Measurements from ENCODE around the gene SUCLG2. TPM values are rescaled to one million over a fixed set of nuclear protein-coding genes. Genes with fewer than 3 reads are reported as not detected.

The SUCLG2 gene
- total and polyA plus RNA-seq, 7 donors: 63.1 to 289 (median 70.9) TPM

DNA sequence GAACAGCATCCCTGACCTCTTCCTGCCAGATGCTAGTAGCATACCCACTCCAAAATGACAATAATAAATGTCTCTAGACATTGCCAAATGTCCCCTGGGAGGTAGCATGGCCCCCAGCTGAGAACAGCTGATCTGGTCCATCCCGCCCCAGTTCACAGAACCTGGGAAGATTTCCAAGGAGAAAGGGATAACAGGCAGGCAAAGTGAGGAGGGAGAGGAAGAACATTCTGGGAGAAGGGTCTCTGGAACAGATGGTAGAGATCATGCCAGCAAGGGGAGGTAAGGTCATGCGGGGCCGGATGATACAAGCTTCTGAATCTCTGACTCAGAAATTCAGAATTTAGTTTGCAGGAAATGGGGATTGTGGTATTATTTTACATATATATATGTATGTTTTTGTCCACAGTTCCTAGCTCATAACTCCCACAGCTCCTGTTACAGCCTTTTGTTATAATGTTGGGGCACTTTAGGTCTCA is 192.7 kb downstream of the SUCLG2 start:
- Histone ChIP-seq H3K4me1 (no peaks in the 10 kb centered on the region), H3K27ac (no peak overlapping the region), H3K9me3 (no peaks in the 10 kb centered on the region), H3K27me3 (no peaks in the 10 kb centered on the region), H3K4me3 (no peak overlapping the region), H3K36me3 (no peaks in the 10 kb centered on the region)
- 85 to 88% methylated on average over 3 of the region's 3 CpGs for WGBS, 2 donors
- intact Hi-C loops (cut with DNase I): no loop called here
- TF ChIP-seq EP300 (IDR thresholded peaks at IDR 0.05) (no peak), POLR2A (IDR thresholded peaks at IDR 0.05) (no peak)
- no peak for DNase-seq

DNA sequence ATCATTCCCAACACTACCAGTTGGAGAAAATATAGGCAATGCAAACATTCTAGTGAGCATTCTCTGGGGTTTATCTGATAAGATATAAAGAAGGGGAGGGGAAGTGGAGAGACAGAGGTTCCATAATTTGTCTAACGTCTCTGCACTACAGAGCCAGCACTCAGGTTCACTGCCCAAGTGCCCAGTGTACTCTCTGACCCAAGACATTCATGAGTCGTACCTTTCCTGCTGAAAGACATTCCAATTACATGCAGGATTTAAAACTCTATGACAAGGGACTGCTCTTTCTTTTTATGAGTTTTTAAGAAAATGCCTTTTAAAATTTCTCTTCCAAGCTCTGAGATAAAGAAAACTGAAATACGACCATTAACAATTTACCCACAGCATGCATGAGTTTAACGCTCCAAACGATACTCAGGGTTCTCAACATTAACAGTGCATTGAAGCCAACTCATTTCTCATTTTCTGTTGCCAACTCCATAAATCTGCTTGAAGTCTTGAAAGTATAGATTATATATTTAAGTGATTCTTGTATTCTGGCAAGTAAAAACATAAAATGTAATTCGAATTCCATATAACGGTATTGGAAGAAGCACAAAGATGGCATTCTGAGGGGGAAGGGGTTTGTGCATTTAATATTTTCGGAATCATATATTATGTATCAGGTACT is 193.4 kb downstream of the SUCLG2 start:
- Histone ChIP-seq H3K4me3 (no peak overlapping the region), H3K27me3 (no peaks in the 10 kb centered on the region), H3K36me3 (no peaks in the 10 kb centered on the region), H3K4me1 (no peaks in the 10 kb centered on the region), H3K27ac (no peak overlapping the region), H3K9me3 (no peaks in the 10 kb centered on the region)
- intact Hi-C loops (cut with DNase I): no loop called here
- no peak for TF ChIP-seq EP300 (IDR thresholded peaks at IDR 0.05)
- TF ChIP-seq, protein P1, sequence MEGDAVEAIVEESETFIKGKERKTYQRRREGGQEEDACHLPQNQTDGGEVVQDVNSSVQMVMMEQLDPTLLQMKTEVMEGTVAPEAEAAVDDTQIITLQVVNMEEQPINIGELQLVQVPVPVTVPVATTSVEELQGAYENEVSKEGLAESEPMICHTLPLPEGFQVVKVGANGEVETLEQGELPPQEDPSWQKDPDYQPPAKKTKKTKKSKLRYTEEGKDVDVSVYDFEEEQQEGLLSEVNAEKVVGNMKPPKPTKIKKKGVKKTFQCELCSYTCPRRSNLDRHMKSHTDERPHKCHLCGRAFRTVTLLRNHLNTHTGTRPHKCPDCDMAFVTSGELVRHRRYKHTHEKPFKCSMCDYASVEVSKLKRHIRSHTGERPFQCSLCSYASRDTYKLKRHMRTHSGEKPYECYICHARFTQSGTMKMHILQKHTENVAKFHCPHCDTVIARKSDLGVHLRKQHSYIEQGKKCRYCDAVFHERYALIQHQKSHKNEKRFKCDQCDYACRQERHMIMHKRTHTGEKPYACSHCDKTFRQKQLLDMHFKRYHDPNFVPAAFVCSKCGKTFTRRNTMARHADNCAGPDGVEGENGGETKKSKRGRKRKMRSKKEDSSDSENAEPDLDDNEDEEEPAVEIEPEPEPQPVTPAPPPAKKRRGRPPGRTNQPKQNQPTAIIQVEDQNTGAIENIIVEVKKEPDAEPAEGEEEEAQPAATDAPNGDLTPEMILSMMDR (IDR thresholded peaks at IDR 0.05): no peak
- no peak for DNase-seq
- 91 to 92% methylated on average over 8 of the region's 8 CpGs for WGBS, 2 donors

DNA sequence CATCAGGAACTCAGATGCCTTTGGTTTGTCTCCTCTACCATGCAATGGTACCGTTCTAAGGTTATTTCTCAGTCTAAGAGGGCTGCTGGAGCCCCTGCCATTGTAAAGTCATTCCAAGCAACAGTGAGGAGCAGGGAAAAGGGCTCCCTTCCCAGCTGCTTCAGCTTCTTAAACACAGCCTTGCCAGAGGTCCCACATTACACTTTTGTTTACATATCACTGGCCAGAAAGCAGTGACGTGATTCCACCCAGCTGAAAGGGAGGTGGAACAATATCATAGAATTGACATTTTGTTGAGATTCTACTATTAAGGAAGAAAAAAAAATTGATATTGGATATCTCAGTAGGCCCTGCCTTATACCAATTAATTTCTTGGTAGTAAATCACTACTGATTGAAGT is 194.6 kb downstream of the SUCLG2 start:
- 87 to 90% methylated on average over 2 of the region's 2 CpGs for WGBS, 2 donors
- DNase-seq: no peak
- intact Hi-C loops (cut with DNase I): no loop called here

DNA sequence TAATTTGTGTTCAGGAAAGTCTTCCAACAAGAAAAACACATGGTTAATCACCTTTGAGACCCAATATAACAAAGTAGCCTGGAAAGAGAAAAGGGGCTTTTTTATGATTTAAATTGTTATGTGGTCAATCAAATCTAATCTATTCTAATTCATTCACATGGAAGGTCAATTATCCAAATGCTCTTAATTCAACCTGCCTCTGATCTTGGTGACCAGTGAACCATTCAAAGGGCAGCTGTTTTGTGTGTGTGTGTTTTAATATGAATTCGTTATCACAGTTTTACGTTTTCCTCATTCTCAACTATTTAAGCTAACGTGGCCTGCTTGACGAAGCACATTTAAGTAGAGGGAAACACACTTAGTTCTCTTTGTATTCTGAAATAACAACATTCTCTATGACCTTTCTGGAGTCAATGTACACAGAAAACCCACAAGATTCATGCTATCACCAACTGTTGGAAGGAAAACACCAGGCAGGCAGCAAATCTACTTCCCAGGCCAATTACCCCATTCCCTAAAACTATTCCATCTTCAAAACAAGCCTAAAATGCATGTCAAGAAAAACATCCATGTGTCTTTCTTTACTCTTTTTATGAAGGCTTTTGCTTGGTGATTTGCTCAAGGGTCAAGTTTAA is 195.4 kb downstream of the SUCLG2 start:
- H3K9me3 ChIP-seq: no peaks in the 10 kb centered on the region
- no peaks in the 10 kb centered on the region for H3K36me3 ChIP-seq
- no peak overlapping the region for H3K4me3 ChIP-seq
- H3K27ac ChIP-seq: no peak overlapping the region
- no peaks in the 10 kb centered on the region for H3K4me1 ChIP-seq
- DNase-seq: no peak
- no peak for TF ChIP-seq POLR2A (IDR thresholded peaks at IDR 0.05)
- TF ChIP-seq, protein P1 (IDR thresholded peaks at IDR 0.05): no peak
- no peak for TF ChIP-seq EP300 (IDR thresholded peaks at IDR 0.05)
- no peak for TF ChIP-seq POLR2AphosphoS5 (IDR thresholded peaks at IDR 0.05)
- intact Hi-C loops (cut with DNase I): no loop called here
- no peaks in the 10 kb centered on the region for H3K27me3 ChIP-seq
- 95% methylated on average over 4 of the region's 4 CpGs for WGBS, 2 donors

More for the DNA sequence above, 194.6 kb downstream of the SUCLG2 start:
- H3K4me3 ChIP-seq: no peak overlapping the region
- no peaks in the 10 kb centered on the region for H3K9me3 ChIP-seq
- no peaks in the 10 kb centered on the region for H3K27me3 ChIP-seq
- H3K4me1 ChIP-seq: no peaks in the 10 kb centered on the region
- TF ChIP-seq EP300 (IDR thresholded peaks at IDR 0.05): no peak
- no peak for TF ChIP-seq POLR2AphosphoS5 (IDR thresholded peaks at IDR 0.05)
- TF ChIP-seq POLR2A (IDR thresholded peaks at IDR 0.05): no peak
- no peak overlapping the region for H3K27ac ChIP-seq
- no peaks in the 10 kb centered on the region for H3K36me3 ChIP-seq

DNA sequence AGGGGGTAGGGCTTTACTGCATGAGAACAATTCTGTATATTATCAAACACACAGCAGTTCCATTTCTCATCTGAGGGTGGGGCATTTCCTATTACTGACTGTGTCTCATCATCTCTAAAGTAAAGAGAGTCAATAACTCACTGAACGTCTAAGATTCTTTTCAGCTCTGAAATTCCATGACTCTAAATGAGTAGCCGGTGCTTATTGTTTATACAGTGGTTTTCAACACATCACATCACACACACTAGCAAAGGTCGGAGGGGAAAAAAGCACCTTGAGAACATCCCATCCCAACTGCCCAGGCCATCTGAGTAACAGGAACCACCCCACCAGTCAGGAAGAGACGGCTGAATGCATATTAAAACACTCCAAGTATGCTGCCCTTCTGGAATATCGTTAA is 196.0 kb downstream of the SUCLG2 start:
- Histone ChIP-seq H3K27ac (no peak overlapping the region), H3K4me3 (no peak overlapping the region), H3K36me3 (no peaks in the 10 kb centered on the region), H3K9me3 (no peaks in the 10 kb centered on the region), H3K27me3 (no peaks in the 10 kb centered on the region), H3K4me1 (no peaks in the 10 kb centered on the region)
- DNase-seq: no peak
- intact Hi-C loops (cut with DNase I): no loop called here
- 88 to 93% methylated on average over 5 of the region's 5 CpGs for WGBS, 2 donors
- TF ChIP-seq POLR2A (IDR thresholded peaks at IDR 0.05): no peak
- no peak for TF ChIP-seq EP300 (IDR thresholded peaks at IDR 0.05)
- TF ChIP-seq, protein P1 (IDR thresholded peaks at IDR 0.05): no peak
- no peak for TF ChIP-seq POLR2AphosphoS5 (IDR thresholded peaks at IDR 0.05)
